MM.1S (cell line): Measurements from ENCODE around the gene PHB1.
"Not testable (repeated sequence)": the region's sequence is repeated elsewhere in the genome, so short reads cannot be mapped to it uniquely, and the experiment has no call there.

Source experiments
- DNase-seq: peaks from one replicate; pipeline ENCODE4 v3.0.0-alpha.2; 2015
- H2AFZ ChIP-seq: fragments of 300-600 bp; sonication (generic); 2 replicates; pipeline ENCODE4 v1.6.0; 2016; ENCODE audit warnings: antibody characterized with exemption, low read length
- H3F3A ChIP-seq: fragments of 300-600 bp; sonication (generic); 2 replicates; pipeline ENCODE4 v1.6.1; 2016; ENCODE audit warnings: mild to moderate bottlenecking, antibody characterized with exemption, low read length, moderate library complexity, mixed read lengths; ENCODE audit not compliant: insufficient read depth
- H3K27ac ChIP-seq: fragments of 300-600 bp; sonication (generic); 2 replicates; pipeline ENCODE4 v1.5.1; 2016; ENCODE audit warnings: mild to moderate bottlenecking, low read length
- H3K27me3 ChIP-seq: fragments of 300-600 bp; sonication (generic); replicated peaks from 2 replicates; pipeline ENCODE4 v1.6.0; 2016; ENCODE audit warnings: low read length; ENCODE audit not compliant: insufficient read depth
- H3K36me3 ChIP-seq: fragments of 300-600 bp; sonication (generic); replicated peaks from 2 replicates; pipeline ENCODE4 v1.6.1; 2016; ENCODE audit warnings: mild to moderate bottlenecking, low read length, mixed read lengths; ENCODE audit not compliant: insufficient read depth
- H3K4me1 ChIP-seq: fragments of 300-600 bp; sonication (generic); 2 replicates; pipeline ENCODE4 v1.6.1; 2016; ENCODE audit warnings: low read length, mixed read lengths
- H3K4me2 ChIP-seq: fragments of 300-600 bp; sonication (generic); 2 replicates; pipeline ENCODE4 v1.6.0; 2016; ENCODE audit warnings: low read depth, low read length
- H3K4me3 ChIP-seq: fragments of 300-600 bp; sonication (generic); 2 replicates; pipeline ENCODE4 v1.5.1; 2016; ENCODE audit warnings: low read length, mixed read lengths
- H3K79me2 ChIP-seq: fragments of 300-600 bp; sonication (generic); 2 replicates; pipeline ENCODE4 v1.6.1; 2016; ENCODE audit warnings: mixed run types, low read length, mixed read lengths
- H3K9ac ChIP-seq: fragments of 300-600 bp; sonication (generic); 2 replicates; pipeline ENCODE4 v1.6.1; 2016; ENCODE audit warnings: low read length, mixed read lengths
- H3K9me2 ChIP-seq: fragments of 300-600 bp; sonication (generic); replicated peaks from 2 replicates; pipeline ENCODE4 v1.6.1; 2016; ENCODE audit warnings: mild to moderate bottlenecking, low read length, mixed read lengths; ENCODE audit not compliant: insufficient read depth
- H3K9me3 ChIP-seq: fragments of 300-600 bp; sonication (generic); replicated peaks from 2 replicates; pipeline ENCODE4 v1.6.1; 2016; ENCODE audit warnings: mild to moderate bottlenecking, low read length, mixed read lengths; ENCODE audit not compliant: insufficient read depth
- H4K20me1 ChIP-seq: fragments of 300-600 bp; sonication (generic); 2 replicates; pipeline ENCODE4 v1.6.1; 2016; ENCODE audit warnings: mild to moderate bottlenecking, low read length, moderate library complexity, mixed read lengths; ENCODE audit not compliant: insufficient read depth
- EZH2 ChIP-seq: fragments of 300-600 bp; sonication (generic); optimal IDR thresholded peaks from 2 replicates; pipeline ENCODE3; 2017; ENCODE audit warnings: low read depth, mild to moderate bottlenecking, antibody characterized with exemption, low read length, mixed read lengths
- EZH2phosphoT487 ChIP-seq: fragments of 300-600 bp; sonication (generic); IDR thresholded peaks from 2 replicates; pipeline ENCODE4 v1.6.1; 2018; ENCODE audit warnings: antibody characterized with exemption, low read length
- TF ChIP-seq, protein P1 (sequence below): fragments of 300-600 bp; sonication (generic); IDR thresholded peaks from 2 replicates; pipeline ENCODE4 v1.5.1; 2016; ENCODE audit warnings: antibody characterized with exemption, low read length, mixed read lengths

PHB1 gene

DNA sequence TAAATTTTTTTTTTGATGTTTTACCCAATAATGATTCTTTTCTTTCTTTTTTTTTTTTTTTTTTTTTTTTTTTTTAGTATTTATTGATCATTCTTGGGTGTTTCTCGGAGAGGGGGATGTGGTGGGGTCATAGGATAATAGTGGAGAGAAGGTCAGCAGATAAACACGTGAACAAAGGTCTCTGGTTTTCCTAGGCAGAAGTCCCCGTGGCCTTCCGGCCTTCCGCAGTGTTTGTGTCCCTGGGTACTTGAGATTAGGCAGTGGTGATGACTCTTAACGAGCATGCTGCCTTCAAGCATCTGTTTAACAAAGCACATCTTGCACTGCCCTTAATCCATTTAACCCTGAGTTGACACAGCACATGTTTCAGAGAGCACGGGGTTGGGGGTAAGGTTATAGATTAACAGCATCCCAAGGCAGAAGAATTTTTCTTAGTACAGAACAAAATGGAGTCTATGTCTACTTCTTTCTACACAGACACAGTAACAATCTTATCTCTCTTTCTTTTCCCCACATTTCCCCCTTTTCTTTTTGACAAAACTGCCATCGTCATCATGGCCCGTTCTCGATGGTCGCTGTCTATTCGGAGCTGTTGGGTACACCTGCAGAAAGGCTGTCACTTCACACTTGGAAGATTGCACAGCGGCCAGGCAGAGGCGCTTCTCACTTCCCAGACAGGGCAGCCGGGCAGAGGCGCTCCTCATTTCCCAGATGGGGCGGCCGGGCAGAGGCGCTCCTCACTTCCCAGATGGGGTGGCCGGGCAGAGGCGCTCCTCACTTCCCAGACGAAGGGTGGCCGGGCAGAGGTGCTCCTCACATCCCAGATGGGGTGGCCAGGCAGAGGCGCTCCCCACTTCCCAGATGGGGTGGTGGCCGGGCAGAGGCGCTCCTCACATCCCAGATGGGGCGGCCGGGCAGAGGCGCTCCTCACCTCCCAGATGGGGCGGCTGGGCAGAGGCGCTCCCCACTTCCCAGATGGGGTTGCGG lies 4.4 kb upstream of the PHB1 start:
- not testable (repeated sequence) for H3K36me3 ChIP-seq, H3K9me2 ChIP-seq, H4K20me1 ChIP-seq, H3K4me3 ChIP-seq, H3K79me2 ChIP-seq, DNase-seq, H3K27ac ChIP-seq, H3K9ac ChIP-seq, H3K4me2 ChIP-seq, H3K9me3 ChIP-seq, H3F3A ChIP-seq, H2AFZ ChIP-seq, H3K4me1 ChIP-seq
- peaks cover 39% of the 10 kb centered on the region for H3K27me3 ChIP-seq

DNA sequence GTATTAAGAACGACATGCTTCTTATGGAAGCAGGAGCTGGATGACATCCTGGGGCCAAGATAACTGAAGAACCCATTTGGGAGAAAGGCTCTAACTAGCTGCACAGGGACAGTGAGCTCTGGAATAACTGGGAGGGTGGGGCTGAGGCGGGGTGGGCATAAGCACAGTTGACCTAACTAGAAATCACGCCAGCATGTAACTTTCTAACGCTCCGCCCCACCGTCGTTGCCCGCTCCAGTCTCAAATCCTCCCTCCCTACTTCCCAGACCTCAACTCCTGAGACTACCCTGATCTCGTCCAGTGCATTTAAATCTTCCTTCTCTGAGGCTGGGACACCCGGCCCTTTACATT lies 436 bp downstream of the PHB1 start:
- H3K36me3 ChIP-seq: peaks cover 6% of the 10 kb centered on the region
- H4K20me1 ChIP-seq: no peaks in the 10 kb centered on the region
- peak overlapping the region; percentile 98 for H2AFZ ChIP-seq
- H3K4me2 ChIP-seq: peak overlapping the region; percentile 73
- peak overlapping the region; percentile 81 for H3K9ac ChIP-seq
- H3K79me2 ChIP-seq: peaks cover 32% of the 10 kb centered on the region
- H3F3A ChIP-seq: peaks cover under 1% of the 10 kb centered on the region
- no peaks in the 10 kb centered on the region for H3K9me2 ChIP-seq
- peaks cover 25% of the 10 kb centered on the region for H3K27me3 ChIP-seq
- peak overlapping the region; percentile 99 for H3K4me3 ChIP-seq
- peak; percentile 31 for DNase-seq
- TF ChIP-seq EZH2: no peak
- no peak for TF ChIP-seq EZH2phosphoT487
- TF ChIP-seq, protein P1, sequence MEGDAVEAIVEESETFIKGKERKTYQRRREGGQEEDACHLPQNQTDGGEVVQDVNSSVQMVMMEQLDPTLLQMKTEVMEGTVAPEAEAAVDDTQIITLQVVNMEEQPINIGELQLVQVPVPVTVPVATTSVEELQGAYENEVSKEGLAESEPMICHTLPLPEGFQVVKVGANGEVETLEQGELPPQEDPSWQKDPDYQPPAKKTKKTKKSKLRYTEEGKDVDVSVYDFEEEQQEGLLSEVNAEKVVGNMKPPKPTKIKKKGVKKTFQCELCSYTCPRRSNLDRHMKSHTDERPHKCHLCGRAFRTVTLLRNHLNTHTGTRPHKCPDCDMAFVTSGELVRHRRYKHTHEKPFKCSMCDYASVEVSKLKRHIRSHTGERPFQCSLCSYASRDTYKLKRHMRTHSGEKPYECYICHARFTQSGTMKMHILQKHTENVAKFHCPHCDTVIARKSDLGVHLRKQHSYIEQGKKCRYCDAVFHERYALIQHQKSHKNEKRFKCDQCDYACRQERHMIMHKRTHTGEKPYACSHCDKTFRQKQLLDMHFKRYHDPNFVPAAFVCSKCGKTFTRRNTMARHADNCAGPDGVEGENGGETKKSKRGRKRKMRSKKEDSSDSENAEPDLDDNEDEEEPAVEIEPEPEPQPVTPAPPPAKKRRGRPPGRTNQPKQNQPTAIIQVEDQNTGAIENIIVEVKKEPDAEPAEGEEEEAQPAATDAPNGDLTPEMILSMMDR: no peak
- no peak overlapping the region for H3K27ac ChIP-seq
- H3K4me1 ChIP-seq: 0 out of 2 replicates have a peak, but pooled peaks cover 4% of the 10 kb centered on the region
- no peaks in the 10 kb centered on the region for H3K9me3 ChIP-seq

DNA sequence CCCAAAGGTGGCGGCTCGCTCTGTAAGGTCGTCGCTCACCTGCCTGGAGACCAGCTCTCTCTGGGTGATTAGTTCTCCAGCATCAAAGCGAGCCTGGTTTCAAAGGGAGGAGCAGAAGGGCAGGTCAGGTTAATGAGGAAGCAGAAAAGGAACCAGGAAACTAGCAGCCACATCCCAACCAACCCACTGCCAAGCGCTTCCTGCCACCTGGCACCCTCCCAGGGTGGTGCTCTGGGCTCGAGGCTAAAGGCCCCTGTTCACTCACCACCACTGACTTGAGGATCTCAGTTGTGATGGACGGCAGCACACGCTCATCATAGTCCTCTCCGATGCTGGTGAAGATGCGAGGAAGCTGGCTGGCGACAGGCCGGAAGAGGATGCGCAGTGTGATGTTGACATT lies 5.6 kb downstream of the PHB1 start:
- Histone ChIP-seq H3K9ac (no peak overlapping the region), H3K27ac (no peak overlapping the region), H3K27me3 (no peaks in the 10 kb centered on the region), H3K9me2 (no peaks in the 10 kb centered on the region), H3F3A (peaks cover 14% of the 10 kb centered on the region), H3K4me3 (no peak overlapping the region), H3K4me1 (peaks cover 11% of the 10 kb centered on the region; the same call in 1 of the 2 replicates), H3K9me3 (no peaks in the 10 kb centered on the region), H3K4me2 (no peak overlapping the region), H4K20me1 (no peaks in the 10 kb centered on the region), H2AFZ (no peak overlapping the region), H3K36me3 (peaks cover 13% of the 10 kb centered on the region), H3K79me2 (peaks cover 25% of the 10 kb centered on the region)
- TF ChIP-seq EZH2 (no peak), EZH2phosphoT487 (no peak)
- TF ChIP-seq, protein P1: no peak
- no peak for DNase-seq
